GM12872 (cell line): Measurements from ENCODE around the gene INAFM2.

Experiments used
- CTCF ChIP-seq: IDR thresholded peaks from 3 replicates; pipeline ENCODE4 v1.5.1; 2011; ENCODE audit warnings: low read depth, mild to moderate bottlenecking, low read length, moderate library complexity; ENCODE audit not compliant: insufficient read depth

INAFM2 gene

GRCh38 chr15:40283615-40284300 is 39.7 kb upstream of the INAFM2 start:
- TF ChIP-seq CTCF: no peak

GRCh38 chr15:40285151-40285550 is 38.3 kb upstream of the INAFM2 start:
- TF ChIP-seq CTCF: no peak

- TF ChIP-seq CTCF: no peak
These were observed 37.9 kb upstream of the INAFM2 start for GRCh38 chr15:40285554-40286011.

- no peak for TF ChIP-seq CTCF
These were observed 37.4 kb upstream of the INAFM2 start for GRCh38 chr15:40286061-40286532.

- TF ChIP-seq CTCF: no peak
These were observed 36.7 kb upstream of the INAFM2 start for GRCh38 chr15:40286794-40287193.

GRCh38 chr15:40287505-40287904 is 36.0 kb upstream of the INAFM2 start:
- no peak for TF ChIP-seq CTCF

GRCh38 chr15:40287968-40288367 is 35.5 kb upstream of the INAFM2 start:
- no peak for TF ChIP-seq CTCF
